Posterior cingulate gyrus (tissue), 11 donors: ENCODE results near the gene FAM162A.

Experiments used
- DNase-seq, 10 donors: peaks; one replicate each; pipeline versions ENCODE4 v3.0.0 to v3.0.0-alpha.2; 2020 to 2021; ENCODE audit warnings: mixed read lengths in 3 of 10
- intact Hi-C: fragments of 100-400 bp; cut with DNase I; formaldehyde crosslinking; loops from one replicate; pipeline ENCODE4 v1.15.1; 2023

Gene FAM162A

GRCh38 chr3:122382888-122383666 lies 905 bp upstream of the FAM162A start, which contains the start of gene MIX23:
Gene MIX23 (minus strand): TSS chr3:122383231. CDS start chr3:122383224, 7 bp downstream.
- intact Hi-C loops: loop anchor here (5.0 to 10.0 kb wide), 3 partner anchors 34 to 546 kb away; partner anchors contain the start of genes EAF2, IQCB1, KPNA1 and WDR5B
- peak; percentile 78 to 97 (median 86) for DNase-seq

- no peak for DNase-seq
- intact Hi-C loops: loop anchor here (10.0 kb wide), 1 partner anchor 127 kb away; the partner anchor contains the start of gene KPNA1
Observed at GRCh38 chr3:122387709-122388108, 3.7 kb downstream of the FAM162A start.

GRCh38 chr3:122389197-122389596 lies 5.2 kb downstream of the FAM162A start:
- intact Hi-C loops: loop anchor here (10.0 kb wide), 1 partner anchor 126 kb away; the partner anchor contains the start of gene KPNA1
- no peak for DNase-seq

- intact Hi-C loops: loop anchor here (10.0 kb wide), 1 partner anchor 125 kb away; the partner anchor contains the start of gene KPNA1
- no peak for DNase-seq
Observed at GRCh38 chr3:122389892-122390291, 5.9 kb downstream of the FAM162A start.

GRCh38 chr3:122390665-122391064 lies 6.7 kb downstream of the FAM162A start:
- intact Hi-C loops: no loop called here

GRCh38 chr3:122391681-122392446 lies 7.9 kb downstream of the FAM162A start:
- DNase-seq: no peak
- intact Hi-C loops: no loop called here

More at GRCh38 chr3:122390665-122391064, 6.7 kb downstream of the FAM162A start:
- DNase-seq: no peak

GRCh38 chr3:122392868-122393844 lies 9.2 kb downstream of the FAM162A start:
- intact Hi-C loops: loop anchor here (1.0 kb wide), 1 partner anchor 286 kb away; no protein-coding TSS in a partner anchor
- no peak for DNase-seq

- intact Hi-C loops: no loop called here
Observed at GRCh38 chr3:122394173-122394572, 10.2 kb downstream of the FAM162A start.

GRCh38 chr3:122395582-122395981 lies 11.6 kb downstream of the FAM162A start:
- intact Hi-C loops: no loop called here
- DNase-seq: no peak

More at GRCh38 chr3:122394173-122394572, 10.2 kb downstream of the FAM162A start:
- DNase-seq: no peak

- no peak for DNase-seq
- intact Hi-C loops: no loop called here
Observed at GRCh38 chr3:122396511-122396910, 12.5 kb downstream of the FAM162A start.

GRCh38 chr3:122397201-122397600 lies 13.2 kb downstream of the FAM162A start:
- intact Hi-C loops: no loop called here
- DNase-seq: no peak

- intact Hi-C loops: no loop called here
- no peak for DNase-seq
Observed at GRCh38 chr3:122398920-122399319, 14.9 kb downstream of the FAM162A start.

GRCh38 chr3:122403489-122403888 lies 19.5 kb downstream of the FAM162A start:
- intact Hi-C loops: no loop called here
- no peak for DNase-seq

GRCh38 chr3:122405015-122405414 lies 21.0 kb downstream of the FAM162A start:
- intact Hi-C loops: no loop called here
- no peak for DNase-seq

- intact Hi-C loops: no loop called here
- DNase-seq: no peak
Observed at GRCh38 chr3:122406198-122406597, 22.2 kb downstream of the FAM162A start.

- intact Hi-C loops: no loop called here
- no peak for DNase-seq
Observed at GRCh38 chr3:122407946-122408345, 24.0 kb downstream of the FAM162A start.

GRCh38 chr3:122409446-122409845 lies 25.5 kb downstream of the FAM162A start:
- DNase-seq: no peak
- intact Hi-C loops: no loop called here

- intact Hi-C loops: no loop called here
- DNase-seq: no peak
Observed at GRCh38 chr3:122410111-122410510, 26.1 kb downstream of the FAM162A start.

GRCh38 chr3:122410639-122411038 lies 26.7 kb downstream of the FAM162A start:
- intact Hi-C loops: no loop called here
- DNase-seq: no peak

- intact Hi-C loops: no loop called here
- no peak for DNase-seq
Observed at GRCh38 chr3:122414391-122414790, 30.4 kb downstream of the FAM162A start.
